SKM-1 treated with dmso at 0.1 percent for 144 hours (cell line): ENCODE results near the gene UBE2K.
"Not testable (repeated sequence)": the region's sequence is repeated elsewhere in the genome, so short reads cannot be mapped to it uniquely, and the experiment has no call there.

ENCODE experiments used
- DNase-seq: peaks from one replicate; lab custom pipeline; 2025; ENCODE audit not compliant: unreplicated experiment; lab: John Stamatoyannopoulos, UW

Gene UBE2K

GRCh38 chr4:39687014-39687413, 10.9 kb upstream of the UBE2K start:
- DNase-seq: no peak

GRCh38 chr4:39689970-39690369, 8.0 kb upstream of the UBE2K start:
- DNase-seq: no peak

DNA sequence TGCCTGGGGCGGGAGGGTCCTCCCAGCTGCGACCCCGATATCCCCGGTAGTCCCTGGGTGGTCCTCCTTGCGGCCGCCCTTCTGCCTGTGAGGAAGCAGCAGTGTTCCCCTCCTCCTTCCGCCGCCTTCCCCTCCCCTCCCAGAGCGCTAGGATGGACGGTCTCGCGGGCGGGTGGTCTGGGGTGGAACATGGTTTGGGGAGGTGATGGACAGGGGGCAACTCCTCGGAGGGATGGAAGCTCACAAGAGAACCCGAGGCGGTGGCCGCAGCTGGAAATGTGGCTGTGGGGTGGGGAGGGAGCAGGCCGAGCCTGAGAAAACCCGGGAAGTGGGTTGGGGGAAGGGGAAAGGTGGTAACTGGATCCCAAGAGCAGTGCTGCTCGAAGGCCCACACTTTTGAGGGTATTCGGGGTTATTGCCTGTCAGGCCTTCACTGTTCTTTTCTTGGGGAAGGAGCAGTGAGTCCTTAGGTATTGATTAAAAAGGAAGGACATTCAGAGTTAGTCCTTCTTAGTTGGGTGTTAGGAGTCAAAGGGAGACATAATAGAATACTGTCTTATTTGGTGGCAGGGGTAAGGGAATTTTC, 581 bp downstream of the UBE2K start:
- DNase-seq: no peak

DNA sequence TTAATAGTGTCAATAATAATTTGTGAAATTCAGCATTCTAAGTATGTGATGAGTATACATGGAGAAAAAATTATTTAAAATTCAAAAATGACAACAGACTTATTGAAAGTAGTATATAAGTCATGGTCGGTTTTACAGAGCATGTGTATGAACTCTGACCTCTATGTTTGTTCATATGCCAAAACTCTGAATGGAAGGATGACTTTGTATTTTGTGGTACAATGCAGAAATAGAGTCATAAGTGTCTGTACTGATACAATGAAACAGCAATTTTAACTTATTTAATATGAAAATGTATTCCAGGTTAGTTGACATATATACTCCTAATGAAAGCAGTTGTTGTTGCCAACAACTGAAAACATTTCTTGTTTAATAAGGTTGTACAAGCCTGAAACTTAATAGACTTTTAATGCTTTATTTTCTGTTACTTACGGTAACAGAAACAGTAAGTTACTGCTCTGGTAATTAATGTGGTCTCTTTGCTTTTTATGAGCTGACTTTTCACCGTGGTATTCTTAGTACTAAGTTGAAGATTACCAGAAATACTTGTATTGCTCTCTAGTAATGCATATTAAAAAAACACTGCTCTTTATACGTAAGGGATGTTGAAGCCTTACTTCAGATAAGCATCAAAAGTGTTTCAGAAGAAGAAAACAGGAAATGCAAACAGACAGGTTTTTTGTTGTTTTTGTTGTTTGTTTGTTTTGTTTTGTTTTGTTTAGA, 1.9 kb downstream of the UBE2K start:
- DNase-seq: no peak

GRCh38 chr4:39700554-39700953, 2.6 kb downstream of the UBE2K start:
- no peak for DNase-seq

DNA sequence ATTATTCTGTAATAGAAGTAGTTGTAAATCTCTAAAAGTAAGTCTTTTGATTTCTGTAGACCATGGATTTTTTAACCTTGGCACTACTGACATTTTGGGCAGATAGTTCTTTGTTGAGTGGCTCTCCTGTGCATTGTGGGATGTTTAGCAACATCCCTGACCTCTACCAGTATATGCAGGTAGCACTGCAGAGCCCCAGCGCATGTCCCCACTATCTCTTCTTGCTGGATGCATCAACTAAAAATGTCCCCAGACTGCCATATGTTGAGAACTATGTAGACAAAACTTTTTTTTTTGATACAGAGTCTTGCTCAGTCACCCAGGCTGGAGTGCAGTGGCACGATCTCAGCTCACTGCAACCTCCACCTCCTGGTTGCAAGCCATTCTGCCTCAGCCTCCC, 4.8 kb downstream of the UBE2K start:
- DNase-seq: no peak

GRCh38 chr4:39704789-39705188, 6.9 kb downstream of the UBE2K start:
- DNase-seq: not testable (repeated sequence)

- no peak for DNase-seq
Measured at GRCh38 chr4:39706334-39706733, 8.4 kb downstream of the UBE2K start.

- no peak for DNase-seq
Measured at GRCh38 chr4:39706741-39707511, 9.0 kb downstream of the UBE2K start.

DNA sequence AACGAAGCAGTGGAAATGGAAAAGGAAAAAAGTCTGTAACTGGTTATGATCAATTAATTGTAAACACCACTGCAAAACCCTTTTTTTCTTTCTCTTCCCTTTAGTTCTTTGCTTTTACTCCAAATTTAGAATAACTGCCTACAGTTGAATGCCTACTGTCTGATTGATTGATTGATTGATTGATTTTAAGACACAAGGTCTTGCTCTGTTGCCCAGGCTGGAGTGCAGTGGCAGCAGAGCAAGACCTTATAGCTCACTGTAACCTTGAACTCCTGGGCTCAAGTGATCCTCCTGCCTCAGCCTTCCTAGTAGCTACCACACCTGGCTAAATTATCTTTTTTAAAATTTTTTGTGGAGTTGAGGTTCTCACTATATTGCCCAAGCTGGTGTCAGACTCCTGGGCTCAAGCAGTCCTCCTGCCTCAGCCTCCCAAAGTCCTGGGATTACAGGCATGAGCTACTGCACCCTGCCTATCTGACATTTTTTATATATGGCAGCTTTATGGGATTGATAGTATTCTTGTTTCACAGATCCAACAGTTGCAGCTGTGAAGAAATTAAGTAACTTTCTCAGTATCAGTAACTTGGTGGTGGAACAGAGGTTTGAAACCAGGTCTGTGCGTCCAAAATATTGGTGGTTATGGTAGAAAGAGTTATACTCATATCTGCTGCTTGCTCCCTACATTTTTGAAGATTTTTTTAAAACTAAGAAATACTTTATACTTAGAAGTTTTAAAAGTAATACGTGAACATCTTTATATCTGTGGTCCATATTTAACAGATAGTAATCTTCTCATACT, 12.4 kb downstream of the UBE2K start:
- DNase-seq: no peak

- no peak for DNase-seq
Measured at GRCh38 chr4:39712819-39713607, 15.1 kb downstream of the UBE2K start.

- DNase-seq: no peak
Measured at GRCh38 chr4:39713691-39714090, 15.8 kb downstream of the UBE2K start.

DNA sequence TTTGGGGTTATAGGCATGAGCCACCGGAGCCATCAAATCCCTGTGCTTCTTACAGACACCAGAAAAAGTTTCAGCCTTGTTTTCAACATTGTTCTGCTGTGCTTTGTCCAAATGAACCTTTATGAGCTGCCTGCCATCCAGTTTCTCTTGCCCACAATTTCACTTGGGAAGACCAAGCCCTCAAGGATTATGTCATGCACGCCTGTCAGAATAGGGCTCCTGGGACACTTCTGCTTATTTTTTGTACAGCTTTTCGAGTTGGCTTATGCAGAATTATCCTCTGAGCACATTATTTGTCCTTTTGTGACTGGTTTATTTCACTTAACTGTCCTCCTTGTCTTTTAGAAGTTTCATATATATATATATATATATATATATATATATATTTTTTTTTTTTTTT, 16.2 kb downstream of the UBE2K start:
- no peak for DNase-seq

- no peak for DNase-seq
Measured at GRCh38 chr4:39715788-39716187, 17.9 kb downstream of the UBE2K start.

DNA sequence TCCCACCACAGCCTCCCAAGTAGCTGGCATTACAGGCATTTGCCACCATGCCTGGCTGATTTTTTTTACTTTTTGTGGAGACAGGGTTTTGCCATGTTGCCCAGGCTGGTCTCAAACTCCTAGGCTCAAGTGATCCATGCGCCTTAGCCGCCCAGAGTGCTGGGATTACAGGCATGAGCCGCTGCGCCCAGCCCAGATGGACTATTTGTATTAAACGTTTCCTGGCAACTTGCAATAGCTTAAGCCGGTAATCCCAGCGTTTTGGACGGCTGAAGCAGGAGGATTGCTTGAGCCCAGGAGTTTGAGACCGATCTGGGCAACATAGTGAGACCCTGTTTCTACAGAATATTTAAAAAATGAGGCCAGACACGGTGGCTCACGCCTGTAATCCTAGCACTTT, 18.4 kb downstream of the UBE2K start:
- DNase-seq: no peak

GRCh38 chr4:39717743-39718142, 19.8 kb downstream of the UBE2K start:
- not testable (repeated sequence) for DNase-seq

DNA sequence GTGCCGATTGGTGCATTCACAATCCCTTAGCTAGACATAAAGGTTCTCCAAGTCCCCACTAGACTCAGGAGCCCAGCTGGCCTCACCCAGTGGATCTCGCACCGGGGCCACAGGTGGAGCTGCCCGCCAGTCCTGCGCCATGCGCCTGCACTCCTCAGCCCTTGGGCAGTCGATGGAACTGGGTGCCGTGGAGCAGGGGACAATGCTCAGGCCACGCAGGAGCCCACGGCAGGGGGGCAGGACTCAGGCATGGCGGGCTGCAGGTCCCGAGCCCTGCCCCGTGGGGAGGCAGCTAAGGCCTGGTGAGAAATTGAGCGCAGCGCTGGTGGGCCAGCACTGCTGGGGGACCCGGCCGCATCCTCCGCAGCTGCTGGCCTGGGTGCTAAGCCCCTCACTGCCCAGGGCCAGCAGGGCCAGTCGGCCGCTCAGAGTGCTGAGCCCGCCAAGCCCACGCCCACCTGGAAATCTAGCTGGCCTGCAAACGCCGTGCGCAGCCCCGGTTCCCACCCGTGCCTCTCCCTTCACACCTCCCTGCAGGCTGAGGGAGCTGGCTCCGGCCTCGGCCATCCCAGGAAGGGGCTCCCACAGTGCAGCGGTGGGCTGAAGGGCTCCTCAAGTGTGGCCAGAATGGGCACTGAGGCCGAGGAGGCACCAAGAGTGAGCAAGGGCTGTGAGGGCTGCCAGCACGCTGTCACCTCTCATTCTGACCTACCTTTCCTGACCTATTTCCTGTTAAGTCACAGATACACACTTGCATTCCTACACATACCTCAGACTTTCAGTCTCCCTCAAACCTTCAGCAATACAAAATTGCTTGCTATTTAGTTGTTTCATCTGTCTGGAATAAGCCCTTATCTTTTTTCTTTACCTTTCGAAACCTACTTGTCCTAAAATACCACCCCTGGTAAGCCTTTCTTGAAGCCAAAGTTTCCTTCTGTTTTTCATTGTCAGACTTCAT, 20.7 kb downstream of the UBE2K start:
- DNase-seq: no peak

DNA sequence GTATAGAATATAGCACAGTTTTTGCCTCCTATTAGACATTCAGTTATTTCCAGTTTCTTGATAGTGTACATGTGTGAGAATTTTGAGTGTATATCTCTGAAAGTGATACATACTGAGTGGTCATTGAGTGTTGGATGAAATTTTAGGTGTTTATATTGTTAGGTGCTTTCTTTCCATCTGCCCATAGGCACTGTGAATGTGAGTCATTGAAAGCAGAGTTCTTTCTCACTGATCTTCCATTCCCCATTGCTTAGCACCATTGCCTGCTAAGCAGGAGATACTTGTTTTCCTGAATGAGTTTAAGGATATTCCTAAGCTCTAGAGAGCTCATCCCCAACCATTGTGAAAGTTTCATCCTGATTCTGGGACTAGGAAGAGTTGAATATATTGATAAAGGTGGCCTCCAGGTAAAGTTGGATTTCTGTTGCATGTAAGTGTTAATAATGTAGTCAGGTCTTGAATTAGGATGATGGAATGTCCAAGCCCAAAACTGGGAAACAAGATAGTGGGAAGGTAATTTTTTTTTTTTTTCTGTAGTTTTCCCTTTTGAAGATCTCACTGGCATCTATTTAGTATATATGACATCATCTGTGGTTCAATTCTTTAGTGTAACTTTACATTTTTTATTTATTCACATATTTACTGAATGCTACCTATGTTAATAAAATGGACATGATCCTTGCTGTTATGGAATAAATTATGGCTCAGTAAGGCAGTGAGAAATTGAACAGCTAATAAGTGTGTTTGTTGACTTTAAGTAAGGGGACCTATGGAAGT, 22.1 kb downstream of the UBE2K start:
- DNase-seq: no peak

GRCh38 chr4:39721273-39721672, 23.3 kb downstream of the UBE2K start:
- not testable (repeated sequence) for DNase-seq
